NCI-H446 (cell line): ENCODE data around the gene FAM110A.
"Not testable (repeated sequence)": the region's sequence is repeated elsewhere in the genome, so short reads cannot be mapped to it uniquely, and the experiment has no call there.

Experiments
- DNase-seq, 2 experiments: peaks; one replicate each; lab custom pipeline; 2025; lab: John Stamatoyannopoulos, UW

The FAM110A gene

DNA sequence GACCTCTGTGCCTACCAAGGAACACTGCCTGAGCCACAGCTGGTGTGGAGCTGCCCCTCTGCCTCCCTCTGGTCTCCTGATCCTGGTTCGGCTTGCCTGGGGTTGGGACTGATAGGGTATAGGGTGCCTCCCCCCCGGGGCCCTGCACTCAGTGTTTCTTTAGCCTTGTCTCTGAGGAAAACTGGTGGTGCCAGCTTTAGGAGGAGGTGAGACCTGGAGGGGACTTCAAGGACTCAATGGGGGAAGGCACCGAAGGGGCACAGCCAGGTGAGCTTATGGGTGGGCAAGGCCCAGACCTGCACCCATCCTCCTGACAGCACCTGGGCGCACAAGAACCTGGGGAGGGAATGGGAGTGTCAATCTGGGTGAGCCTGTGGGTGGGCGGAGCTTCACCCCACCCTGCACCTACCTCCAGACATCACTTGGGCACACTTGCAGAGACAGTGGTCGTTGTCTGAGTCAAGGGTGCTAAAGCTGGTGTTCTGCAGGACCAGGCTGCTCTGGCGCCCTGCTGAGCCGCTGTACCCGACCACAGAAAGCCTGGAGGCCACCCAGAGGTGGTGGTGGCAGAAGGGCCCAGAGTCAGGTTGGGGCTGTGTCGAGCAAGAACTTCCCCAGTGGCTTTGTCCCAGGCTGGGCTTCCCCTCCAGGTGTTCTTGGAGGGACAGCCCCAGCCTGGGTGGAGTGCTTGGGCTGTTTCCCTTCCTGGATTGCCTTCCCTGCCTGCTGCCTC, 40.5 kb downstream of the FAM110A start:
- no peak for DNase-seq

DNA sequence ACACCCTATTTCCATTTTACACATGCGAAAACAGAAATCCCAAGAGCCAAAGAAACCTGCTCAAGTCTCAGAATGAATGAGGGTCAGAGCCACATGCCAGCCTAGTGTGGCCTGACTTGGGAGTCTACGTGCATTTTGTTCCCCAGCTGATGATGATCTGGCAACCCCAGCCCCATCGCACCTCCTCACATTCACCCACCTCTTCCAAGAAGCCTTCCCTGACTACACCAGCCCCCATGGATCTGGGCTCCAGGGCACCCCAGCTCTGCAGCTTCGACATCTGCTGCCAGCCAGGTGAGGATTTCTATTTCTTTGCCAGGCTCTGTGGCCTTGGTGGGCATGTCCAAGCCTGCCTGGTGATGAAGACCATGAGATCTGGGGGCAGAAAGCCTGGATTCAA, 41.6 kb downstream of the FAM110A start:
- DNase-seq, result no peak

- no peak for DNase-seq
Measured at GRCh38 chr20:877814-878213, 44.3 kb downstream of the FAM110A start.

GRCh38 chr20:878511-879307, 45.2 kb downstream of the FAM110A start:
- no peak for DNase-seq

DNA sequence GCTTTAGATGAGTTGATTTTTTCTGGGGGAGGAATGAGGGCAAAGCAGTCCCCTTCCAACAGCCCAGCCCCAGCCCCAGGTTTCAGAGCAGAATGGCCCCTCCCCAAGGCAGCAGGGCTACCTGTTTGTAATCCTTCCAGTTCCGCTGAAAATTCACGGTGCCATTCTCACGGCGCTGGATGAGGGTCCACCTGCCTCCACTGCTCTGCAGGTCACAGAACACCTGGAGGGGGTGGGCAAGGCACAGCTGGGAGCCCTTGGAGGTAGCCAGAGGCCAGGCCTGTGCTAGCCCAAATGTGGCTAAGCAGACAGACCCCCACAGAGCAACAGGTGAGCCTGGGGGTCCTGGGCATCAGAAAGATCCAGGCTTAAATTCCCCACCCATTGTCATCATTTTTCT, 46.1 kb downstream of the FAM110A start:
- DNase-seq, result no peak

DNA sequence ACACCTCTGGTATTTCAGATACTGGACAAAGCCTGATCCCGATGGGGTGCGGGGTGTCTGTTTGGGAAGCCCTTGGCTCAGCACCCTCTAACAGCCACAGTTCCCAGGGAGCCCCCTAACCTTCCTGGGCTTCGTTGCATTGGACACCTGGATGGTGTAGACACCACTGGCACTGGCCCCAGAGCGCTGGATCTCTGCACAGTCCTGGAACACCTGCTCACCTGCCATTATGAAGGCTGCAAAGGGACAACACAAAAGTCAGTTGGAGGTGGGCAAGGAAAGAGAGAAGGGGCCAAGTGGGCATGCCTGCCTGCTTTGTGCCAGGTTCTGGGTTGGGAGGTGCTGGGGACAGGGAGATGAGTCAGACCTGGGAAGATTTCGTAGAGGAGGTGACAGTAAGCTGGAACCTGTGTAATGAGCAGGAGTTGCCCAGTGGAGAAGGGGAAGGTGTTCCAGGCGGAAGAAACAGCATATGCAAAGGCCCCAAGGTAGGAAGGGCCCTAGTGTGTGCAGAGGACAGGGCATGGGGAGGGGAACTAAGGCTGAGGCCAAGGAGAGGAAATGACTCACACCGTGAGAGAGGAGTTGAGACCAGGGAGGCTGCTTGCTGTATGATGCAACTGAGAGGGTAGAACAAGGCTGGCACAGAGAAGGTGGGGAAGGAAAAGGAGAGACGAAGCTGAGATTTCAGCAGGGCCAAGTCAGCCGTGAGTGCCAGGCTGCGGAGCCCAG, 47.7 kb downstream of the FAM110A start:
- no peak for DNase-seq

DNA sequence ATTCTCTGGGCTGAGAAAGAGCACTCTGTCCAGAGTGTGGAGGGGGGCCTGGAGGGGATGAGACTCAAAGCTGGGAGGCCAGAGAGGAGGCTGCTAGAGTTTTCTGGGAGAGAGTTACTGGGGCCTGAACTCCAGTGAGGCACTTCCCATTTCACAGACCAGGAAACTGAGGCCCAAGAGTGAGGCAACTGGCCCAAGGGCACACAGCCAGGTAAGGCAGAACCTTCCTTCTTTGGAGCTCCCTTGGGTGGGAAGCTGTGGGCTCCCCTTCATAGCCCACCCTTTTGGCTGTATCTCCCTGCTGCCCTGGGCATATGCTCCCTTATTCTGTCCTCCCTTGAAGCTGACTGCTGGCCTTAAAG, 48.2 kb downstream of the FAM110A start:
- no peak for DNase-seq

DNA sequence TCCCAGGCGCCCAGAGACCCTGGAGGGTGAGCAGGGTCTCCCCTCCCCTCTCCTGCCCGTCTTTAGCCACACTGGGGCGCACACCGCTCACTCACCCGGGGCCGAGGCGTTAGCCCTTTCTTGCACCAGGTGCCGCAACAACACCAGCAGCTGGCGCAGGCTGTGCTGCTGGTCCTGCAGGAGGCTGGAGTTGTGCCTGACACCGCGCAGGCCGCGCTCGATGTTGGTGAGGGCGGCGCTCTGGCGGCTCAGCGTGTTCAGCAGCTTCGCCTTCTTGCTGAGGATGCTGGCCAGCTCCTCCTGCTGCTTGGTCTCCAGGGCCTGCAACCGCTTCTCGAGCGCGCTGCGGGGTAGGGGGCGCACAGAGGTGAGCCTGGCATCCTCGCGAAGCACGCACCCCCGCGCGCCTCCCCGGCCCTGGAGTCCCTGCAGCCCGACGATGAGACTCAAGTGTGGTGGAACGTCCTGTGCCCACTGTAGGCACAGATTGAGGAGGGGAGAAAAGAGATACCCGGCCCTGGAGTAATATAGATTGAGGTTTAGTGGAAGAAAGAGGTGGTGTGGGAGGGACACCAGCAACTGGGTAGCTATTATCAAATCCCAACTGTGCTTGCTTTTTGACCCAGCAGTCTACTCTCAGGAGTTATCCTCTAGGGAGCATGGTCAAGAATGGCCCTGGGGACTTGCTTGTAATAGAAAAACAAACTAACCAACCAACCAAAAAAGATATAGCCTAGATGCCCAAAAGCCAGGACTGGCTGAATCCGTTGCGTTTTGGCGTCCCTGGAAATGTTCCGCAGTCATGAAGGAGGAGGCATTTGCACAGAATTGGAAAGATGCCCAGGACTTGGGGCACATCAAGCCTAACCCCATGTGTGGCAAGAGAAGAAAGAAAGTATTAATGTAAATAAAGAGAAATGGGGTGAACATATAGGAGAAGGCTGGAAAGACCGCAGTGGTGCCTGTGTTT, 51.8 kb downstream of the FAM110A start:
- DNase-seq, result no peak

DNA sequence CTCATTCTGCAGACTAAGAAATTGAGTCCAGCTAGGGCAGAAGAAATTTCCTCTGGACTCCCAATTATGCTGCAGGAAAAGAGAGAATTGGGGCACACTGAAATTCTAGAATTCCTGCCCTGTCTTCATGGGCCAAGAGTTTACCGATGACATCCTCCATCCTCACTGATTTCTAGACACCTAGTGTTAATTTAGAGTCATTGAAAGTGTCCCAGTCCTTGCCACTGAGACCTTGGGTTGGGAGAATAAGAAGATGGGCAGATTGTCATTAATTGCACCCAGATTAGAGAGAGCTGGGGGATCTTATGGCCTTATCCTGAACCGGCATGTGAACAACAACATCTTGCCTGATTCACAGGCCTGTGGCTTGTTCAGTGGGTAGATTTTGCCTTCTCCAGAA, 53.6 kb downstream of the FAM110A start:
- DNase-seq, result no peak

DNA sequence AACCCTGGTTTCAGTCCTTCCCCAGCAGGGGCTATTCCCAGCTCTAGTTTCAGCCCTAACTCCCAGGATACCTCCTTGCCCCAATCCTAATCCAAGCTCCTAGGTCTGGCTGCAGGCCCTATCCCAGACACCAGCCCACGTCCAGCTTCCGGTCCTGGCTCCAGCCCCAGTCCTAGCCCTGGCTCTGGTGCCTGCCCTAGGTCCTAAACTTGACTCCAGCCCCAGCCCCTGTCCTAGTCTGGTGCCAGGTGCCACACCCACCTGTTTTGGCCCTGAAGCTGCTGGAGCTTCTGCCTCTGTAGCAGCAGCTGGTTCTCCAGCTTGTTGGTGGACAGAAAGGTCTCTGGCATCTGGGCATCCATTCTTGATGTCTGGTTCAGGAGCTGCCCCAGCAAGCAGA, 54.5 kb downstream of the FAM110A start:
- no peak for DNase-seq

DNA sequence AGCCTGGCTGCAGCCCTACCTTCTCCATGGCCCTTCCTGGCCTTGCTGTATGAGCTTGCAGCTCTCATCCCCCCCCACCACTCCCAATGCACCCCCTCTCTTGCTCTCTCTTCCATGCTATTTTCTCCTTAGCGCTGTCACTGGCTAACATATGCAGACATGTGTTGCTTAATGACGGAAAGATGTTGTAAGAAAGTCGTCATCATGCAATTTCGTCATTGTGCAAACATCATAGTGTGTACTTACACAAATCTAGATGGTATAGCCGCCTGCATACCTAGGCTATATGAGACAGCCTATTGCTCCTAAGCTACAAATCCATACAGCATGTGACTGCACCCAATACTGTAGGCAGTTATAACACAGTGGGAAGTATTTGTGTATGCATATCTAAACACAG, 55.6 kb downstream of the FAM110A start:
- no peak for DNase-seq

GRCh38 chr20:889932-890463, 56.5 kb downstream of the FAM110A start:
- no peak for DNase-seq

GRCh38 chr20:890666-891057, 57.1 kb downstream of the FAM110A start:
- DNase-seq, result no peak

GRCh38 chr20:891058-891705, 57.7 kb downstream of the FAM110A start:
- no peak for DNase-seq

DNA sequence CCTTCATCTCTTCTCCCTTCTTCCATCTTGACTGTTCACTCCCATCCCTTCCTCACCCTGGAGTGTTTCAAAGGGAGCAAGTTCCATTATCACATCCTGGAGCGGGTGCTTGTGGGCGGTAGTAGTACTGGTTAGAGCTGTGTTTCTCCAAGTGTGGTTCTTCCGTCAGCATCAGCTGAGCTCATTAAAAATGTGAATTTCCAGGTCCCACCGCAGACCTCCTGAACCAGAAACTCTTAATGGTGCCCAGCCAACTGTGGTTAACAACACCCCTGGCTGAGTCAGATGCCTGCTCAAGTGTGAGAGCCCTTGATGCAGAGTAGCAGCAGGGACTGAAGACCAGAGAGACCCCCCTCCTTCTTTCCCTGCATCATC, 58.2 kb downstream of the FAM110A start:
- DNase-seq, result no peak

DNA sequence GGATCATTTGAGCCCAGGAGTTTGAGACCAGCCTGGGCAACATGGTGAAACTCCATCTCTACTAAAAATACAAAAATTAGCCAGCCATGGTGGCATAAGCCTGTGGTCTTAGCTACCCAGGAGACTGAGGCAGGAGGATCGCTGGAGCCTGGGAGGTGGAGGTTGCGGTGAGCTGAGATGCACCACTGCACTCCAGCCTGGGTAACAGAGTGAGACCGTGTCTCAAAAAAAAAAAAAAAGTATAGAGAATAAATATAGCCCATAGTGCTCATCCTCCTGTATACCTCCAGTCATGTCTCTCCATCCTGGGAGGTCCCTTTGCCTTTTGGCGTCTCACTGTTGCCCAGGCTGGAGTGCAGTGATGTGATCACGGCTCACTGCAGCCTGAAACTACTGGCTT, 58.9 kb downstream of the FAM110A start:
- not testable (repeated sequence) for DNase-seq
